Fibroblast of lung (primary cell): ENCODE results near the gene CELF5.

ENCODE experiments used
- CTCF ChIP-seq, 2 donors: IDR thresholded peaks in 1 of 2; conservative IDR thresholded peaks in 1 of 2; 1 replicate in 1 of 2; 2 replicates in 1 of 2; pipeline ENCODE4 v1.5.1; 2011 to 2012; ENCODE audit warnings: low read length in 2 of 2, control low read depth in 1 of 2, inconsistent platforms in 1 of 2, low read depth in 1 of 2, mild to moderate bottlenecking in 1 of 2
- EZH2 ChIP-seq: IDR thresholded peaks from 2 replicates; pipeline ENCODE4 v1.5.1; 2012; ENCODE audit warnings: low read length, control low read depth, mild to moderate bottlenecking; ENCODE audit errors: missing control alignments

GRCh38 chr19:3333662-3334061, 109.2 kb downstream of the CELF5 start:
- TF ChIP-seq EZH2 (no peak), CTCF (conservative IDR thresholded peaks at IDR 0.05 in 1 of 2, IDR thresholded peaks at IDR 0.05 in 1 of 2; ENCODE audit: low read depth in 1 of 2, low read length in 2 of 2) (no peak)
